Testis (tissue), 3 donors: ENCODE results near the gene MVB12A. TPM values are rescaled to one million over a fixed set of nuclear protein-coding genes. Genes with fewer than 3 reads are reported as not detected.

Experiments
- DNase-seq: peaks from one replicate; pipeline ENCODE4 v3.0.0-alpha.2; 2019
- H3K27ac ChIP-seq, 2 donors: fragments of 200-600 bp; sonication (generic); one replicate each; pipeline ENCODE4 v1.5.1; 2019
- H3K27me3 ChIP-seq: fragments of 200-600 bp; sonication (generic); one replicate; pipeline ENCODE4 v1.5.1; 2019
- H3K36me3 ChIP-seq: fragments of 200-600 bp; sonication (generic); one replicate; pipeline ENCODE4 v1.5.1; 2017; ENCODE audit warnings: low read depth; ENCODE audit errors: missing control alignments
- H3K4me1 ChIP-seq: fragments of 200-600 bp; sonication (generic); one replicate; pipeline ENCODE4 v1.5.1; 2019
- H3K4me3 ChIP-seq, 2 donors: fragments of 200-600 bp; sonication (generic); one replicate each; pipeline ENCODE4 v1.5.1; 2017 to 2019
- H3K9me3 ChIP-seq: fragments of 200-600 bp; sonication (generic); one replicate; pipeline ENCODE4 v1.5.1; 2017
- CTCF ChIP-seq, 3 experiments: fragments of 450-650 bp in 2 of 3; fragments of 200-600 bp in 1 of 3; sonication (generic) in 1 of 3; IDR thresholded peaks; one replicate each; pipeline ENCODE4 v1.5.1; 2016 to 2019; ENCODE audit warnings: antibody characterized with exemption in 3 of 3, mild to moderate bottlenecking in 2 of 3, moderate library complexity in 1 of 3
- POLR2A ChIP-seq: fragments of 450-650 bp; IDR thresholded peaks from one replicate; pipeline ENCODE4 v1.6.1; 2017; ENCODE audit warnings: antibody characterized with exemption, mild to moderate bottlenecking, moderate library complexity
- WGBS, 2 donors: methylation state at CpG; one replicate each; pipeline ENCODE4 v1.1.5; 2018; 5-methylcytosine and 5-hydroxymethylcytosine counted together
- intact Hi-C: fragments of 100-400 bp; cut with DNase I; formaldehyde crosslinking; loops from one replicate; pipeline ENCODE4 v1.15.1; 2023; ENCODE audit warnings: low total_unique reads
- polyA plus RNA-seq: library from polyadenylated mRNA; stranded (reverse); fragments of 350-450 nt; fragmentation: Illumina TruSeq; extraction: RNeasy Lipid Tissue Mini Kit (QIAGEN cat#74804); gene quantifications from one replicate; pipeline ENCODE4 v1.2.3, GENCODE V29; 2014; ENCODE audit warnings: low read depth, low replicate concordance; ENCODE audit not compliant: insufficient read depth
- total RNA-seq, 2 donors: library from RNA; depleted of rRNA; stranded (reverse); fragments of >200 nt; gene quantifications; one replicate each; pipeline ENCODE4 v1.2.3, GENCODE V29; 2016

MVB12A gene
- total and polyA plus RNA-seq, 3 donors from 2014 or later = 28.6 to 48.3 (median 44.0) TPM

- TF ChIP-seq CTCF (IDR thresholded peaks at IDR 0.05) (peak in 2 of 3 experiments; percentile 29 to 32), POLR2A (no peak)
- peak overlapping the region in 1 of 2 donors; percentile 2 for H3K4me3 ChIP-seq
- intact Hi-C loops = no loop called here
- H3K36me3 ChIP-seq = no peaks in the 10 kb centered on the region
- H3K27ac ChIP-seq = no peak overlapping the region
- 21 to 32% methylated on average over 15 to 27 of the region's 27 CpGs for WGBS, 2 donors
- no peaks in the 10 kb centered on the region for H3K9me3 ChIP-seq
- H3K4me1 ChIP-seq = peaks cover 11% of the 10 kb centered on the region
- no peaks in the 10 kb centered on the region for H3K27me3 ChIP-seq
- DNase-seq = peak; percentile 70
Measured at GRCh38 chr19:17424743-17425365, 5.0 kb downstream of the MVB12A start.

GRCh38 chr19:17429641-17430113, 9.8 kb downstream of the MVB12A start:
- H3K4me3 ChIP-seq = no peak overlapping the region
- WGBS, 2 donors = 40 to 42% methylated on average over 17 of the region's 17 CpGs
- H3K4me1 ChIP-seq = peaks cover 10% of the 10 kb centered on the region
- TF ChIP-seq CTCF (IDR thresholded peaks at IDR 0.05) = no peak
- TF ChIP-seq POLR2A = no peak
- intact Hi-C loops = no loop called here
- no peaks in the 10 kb centered on the region for H3K9me3 ChIP-seq
- no peaks in the 10 kb centered on the region for H3K27me3 ChIP-seq
- DNase-seq = peak; percentile 45
- no peaks in the 10 kb centered on the region for H3K36me3 ChIP-seq
- peak overlapping the region in 1 of 2 donors; percentile 10 for H3K27ac ChIP-seq

- DNase-seq = no peak
- H3K36me3 ChIP-seq = no peaks in the 10 kb centered on the region
- no peak overlapping the region for H3K4me3 ChIP-seq
- intact Hi-C loops = no loop called here
- H3K27me3 ChIP-seq = no peaks in the 10 kb centered on the region
- 93 to 97% methylated on average over 7 of the region's 7 CpGs for WGBS, 2 donors
- H3K4me1 ChIP-seq = peaks cover 10% of the 10 kb centered on the region
- H3K9me3 ChIP-seq = no peaks in the 10 kb centered on the region
- TF ChIP-seq CTCF (IDR thresholded peaks at IDR 0.05) = no peak
- H3K27ac ChIP-seq = no peak overlapping the region
Measured at GRCh38 chr19:17431417-17431816, 11.6 kb downstream of the MVB12A start.

- 90 to 91% methylated on average over 7 of the region's 7 CpGs for WGBS, 2 donors
Measured at GRCh38 chr19:17435218-17435617, 15.4 kb downstream of the MVB12A start.

More at GRCh38 chr19:17435218-17435617, 15.4 kb downstream of the MVB12A start:
- H3K9me3 ChIP-seq = no peaks in the 10 kb centered on the region
- no peak for TF ChIP-seq POLR2A
- no peak for TF ChIP-seq CTCF (IDR thresholded peaks at IDR 0.05)
- no peak overlapping the region for H3K27ac ChIP-seq
- no peaks in the 10 kb centered on the region for H3K27me3 ChIP-seq
- H3K4me3 ChIP-seq = no peak overlapping the region
- H3K4me1 ChIP-seq = no peaks in the 10 kb centered on the region
- no peak for DNase-seq
- intact Hi-C loops = no loop called here
- H3K36me3 ChIP-seq = no peaks in the 10 kb centered on the region
